SK-N-MC (cell line): ENCODE measurements around the gene RAB8A.

Source experiments
- DNase-seq: peaks from one replicate; pipeline ENCODE4 v3.0.0-alpha.2; 2011; ENCODE audit warnings: low read depth, low spot score
- H3K27ac ChIP-seq: fragments of 200-600 bp; sonication (generic); 2 replicates; pipeline ENCODE4 v1.5.1; 2016; ENCODE audit warnings: mixed run types
- H3K36me3 ChIP-seq: fragments of 200-600 bp; sonication (generic); 2 replicates; pipeline ENCODE4 v1.6.1; 2017; ENCODE audit warnings: antibody characterized with exemption, low read length, mixed read lengths; ENCODE audit not compliant: insufficient read depth
- H3K4me3 ChIP-seq: fragments of 200-600 bp; sonication (generic); 2 replicates; pipeline ENCODE4 v1.5.1; 2016
- H3K9ac ChIP-seq: fragments of 200-600 bp; sonication (generic); 2 replicates; pipeline ENCODE4 v1.8.0; 2017; ENCODE audit warnings: mixed run types, mixed read lengths; ENCODE audit not compliant: insufficient read length
- H3K9me3 ChIP-seq: fragments of 200-600 bp; sonication (generic); 2 replicates; pipeline ENCODE4 v1.6.1; 2017; ENCODE audit warnings: low read depth, mild to moderate bottlenecking, antibody characterized with exemption, low read length, moderate library complexity, mixed read lengths
- EZH2 ChIP-seq: fragments of 200-600 bp; sonication (generic); IDR thresholded peaks from one replicate; pipeline ENCODE4 v1.6.1; 2017; ENCODE audit warnings: antibody characterized with exemption
- FOXP2 ChIP-seq: optimal IDR thresholded peaks from 2 replicates; pipeline ENCODE3; 2011; ENCODE audit warnings: mild to moderate bottlenecking, moderate library complexity; ENCODE audit not compliant: insufficient read depth; ENCODE audit errors: extremely low read length, control extremely low read depth
- POLR2AphosphoS5 ChIP-seq: IDR thresholded peaks from 2 replicates; pipeline ENCODE4 v1.6.1; 2012; ENCODE audit warnings: mild to moderate bottlenecking, low read depth, low read length, borderline replicate concordance

The RAB8A gene

GRCh38 chr19:16136185-16136999, 24.7 kb downstream of the RAB8A start:
- no peak overlapping the region for H3K4me3 ChIP-seq
- no peak for DNase-seq
- no peaks in the 10 kb centered on the region for H3K9me3 ChIP-seq
- TF ChIP-seq EZH2 (no peak), FOXP2 (no peak), POLR2AphosphoS5 (no peak)
- H3K27ac ChIP-seq, result no peak overlapping the region
- H3K36me3 ChIP-seq, result peaks cover 19% of the 10 kb centered on the region; the same call in 1 of the 2 replicates
- no peak overlapping the region for H3K9ac ChIP-seq

- no peak overlapping the region for H3K27ac ChIP-seq
- DNase-seq, result no peak
Measured at GRCh38 chr19:16139752-16140151, 28.1 kb downstream of the RAB8A start.

GRCh38 chr19:16141043-16141442, 29.4 kb downstream of the RAB8A start:
- Histone ChIP-seq H3K9ac (no peak overlapping the region), H3K9me3 (no peaks in the 10 kb centered on the region), H3K4me3 (no peak overlapping the region), H3K36me3 (no peaks in the 10 kb centered on the region), H3K27ac (no peak overlapping the region)
- no peak for TF ChIP-seq EZH2
- no peak for TF ChIP-seq FOXP2
- no peak for TF ChIP-seq POLR2AphosphoS5
- DNase-seq, result no peak

More at GRCh38 chr19:16139752-16140151, 28.1 kb downstream of the RAB8A start:
- Histone ChIP-seq H3K9ac (no peak overlapping the region), H3K9me3 (no peaks in the 10 kb centered on the region), H3K36me3 (no peaks in the 10 kb centered on the region), H3K4me3 (no peak overlapping the region)
- TF ChIP-seq POLR2AphosphoS5, result no peak

DNA sequence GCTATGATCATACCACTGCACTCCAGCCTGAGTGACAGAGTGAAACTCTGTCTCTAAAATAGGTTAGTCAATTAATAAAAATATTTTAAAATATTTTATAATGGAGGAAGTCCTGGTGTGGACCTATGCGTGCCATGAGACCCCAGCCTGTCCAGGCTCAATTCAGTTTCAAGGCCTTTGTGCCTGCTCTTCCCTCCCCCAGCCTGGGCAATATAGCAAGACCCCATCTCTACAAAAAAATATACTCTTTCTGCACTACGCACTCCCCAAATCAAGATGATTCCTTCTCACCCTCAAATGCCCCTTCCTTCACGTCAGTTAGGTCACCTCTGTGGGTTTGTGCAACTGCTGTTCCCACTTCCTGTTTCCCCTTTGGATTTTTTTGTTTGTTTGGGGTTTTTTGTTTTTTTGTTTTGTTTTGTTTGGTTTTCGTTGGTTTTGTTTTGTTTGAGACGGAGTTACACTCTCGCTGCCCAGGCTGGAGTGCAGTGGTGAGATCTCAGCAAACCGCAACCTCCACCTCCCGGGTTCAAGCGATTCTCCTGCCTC, 30.4 kb downstream of the RAB8A start:
- Histone ChIP-seq H3K4me3 (no peak overlapping the region), H3K27ac (no peak overlapping the region), H3K9me3 (no peaks in the 10 kb centered on the region), H3K36me3 (no peaks in the 10 kb centered on the region), H3K9ac (no peak overlapping the region)
- no peak for DNase-seq
- TF ChIP-seq FOXP2, result no peak

GRCh38 chr19:16143399-16144215, 31.9 kb downstream of the RAB8A start, which contains the start of gene HSH2D:
TSS of gene HSH2D (plus strand) at chr19:16143685. CDS start at chr19:16148751, 5,066 bp downstream.
- TF ChIP-seq POLR2AphosphoS5 (no peak), FOXP2 (no peak), EZH2 (no peak)
- no peak within 1 kb of the TSS for H3K9ac ChIP-seq
- no peak for DNase-seq
- no peaks in the 10 kb centered on the region for H3K9me3 ChIP-seq
- H3K4me3 ChIP-seq, result no peak within 1 kb of the TSS
- H3K27ac ChIP-seq, result no peak within 1 kb of the TSS
- H3K36me3 ChIP-seq, result no peaks in the 10 kb centered on the region

GRCh38 chr19:16144216-16144581, 32.5 kb downstream of the RAB8A start:
- no peak overlapping the region for H3K27ac ChIP-seq
- TF ChIP-seq POLR2AphosphoS5, result no peak
- TF ChIP-seq EZH2, result no peak
- no peak for TF ChIP-seq FOXP2
- no peaks in the 10 kb centered on the region for H3K9me3 ChIP-seq
- H3K9ac ChIP-seq, result no peak overlapping the region
- no peak for DNase-seq
- no peak overlapping the region for H3K4me3 ChIP-seq
- no peaks in the 10 kb centered on the region for H3K36me3 ChIP-seq

GRCh38 chr19:16146112-16146511, 34.4 kb downstream of the RAB8A start:
- no peak overlapping the region for H3K9ac ChIP-seq
- no peak for DNase-seq
- H3K9me3 ChIP-seq, result no peaks in the 10 kb centered on the region
- H3K27ac ChIP-seq, result no peak overlapping the region
- H3K4me3 ChIP-seq, result no peak overlapping the region
- TF ChIP-seq FOXP2 (no peak), POLR2AphosphoS5 (no peak), EZH2 (no peak)
- H3K36me3 ChIP-seq, result no peaks in the 10 kb centered on the region

GRCh38 chr19:16148443-16149229, 36.9 kb downstream of the RAB8A start:
- Histone ChIP-seq H3K27ac (no peak overlapping the region), H3K4me3 (no peak overlapping the region), H3K9me3 (no peaks in the 10 kb centered on the region), H3K36me3 (no peaks in the 10 kb centered on the region), H3K9ac (no peak overlapping the region)
- no peak for TF ChIP-seq FOXP2
- no peak for TF ChIP-seq EZH2
- no peak for TF ChIP-seq POLR2AphosphoS5
- no peak for DNase-seq
